H1 (cell line): ENCODE measurements around the gene DLL4. TPM values are rescaled to one million over a fixed set of nuclear protein-coding genes. Genes with fewer than 3 reads are reported as not detected.

Source experiments
- CTCF ChIA-PET: fragments of 300-600 bp; sonication (Branson Sonifier 250); formaldehyde crosslinking; loops from one replicate; lab custom pipeline; 2021; ENCODE audit not compliant: partially characterized antibody; lab: Charles Lee
- POLR2A ChIA-PET: fragments of 300-600 bp; sonication (Branson Sonifier 250); formaldehyde crosslinking; loops from one replicate; lab custom pipeline; 2021; ENCODE audit warnings: inconsistent platforms; ENCODE audit not compliant: partially characterized antibody; lab: Charles Lee
- DNase-seq, 2 experiments: peaks; one replicate each; pipeline versions ENCODE4 v3.0.0 to v3.0.0-alpha.2; 2010 to 2022; ENCODE audit warnings: low spot score in 2 of 2, low read depth in 1 of 2, mixed read lengths in 1 of 2
- FAIRE-seq: peaks from 2 replicates; lab custom pipeline; 2011; peaks lifted over from hg19 to GRCh38; lab: Jason Lieb, UNC
- H2AFZ ChIP-seq: 2 replicates; pipeline ENCODE4 v1.8.1; 2012; ENCODE audit warnings: low read length, inconsistent platforms
- H2AK5ac ChIP-seq: 2 replicates; pipeline ENCODE4 v1.6.1; 2013; ENCODE audit warnings: low read depth, low read length
- H2BK120ac ChIP-seq: replicated peaks from 2 replicates; pipeline ENCODE3; 2013; ENCODE audit warnings: low read depth, low read length, inconsistent platforms
- H2BK12ac ChIP-seq: 2 replicates; pipeline ENCODE4 v1.6.1; 2013; ENCODE audit warnings: low read depth, low read length
- H2BK15ac ChIP-seq: 2 replicates; pipeline ENCODE4 v1.6.1; 2013; ENCODE audit warnings: low read length
- H2BK20ac ChIP-seq: 2 replicates; pipeline ENCODE4 v1.6.1; 2013; ENCODE audit warnings: low read length
- H2BK5ac ChIP-seq: 2 replicates; pipeline ENCODE4 v1.6.1; 2013; ENCODE audit warnings: low read depth, low read length
- H3K14ac ChIP-seq: 2 replicates; pipeline ENCODE4 v1.6.1; 2013; ENCODE audit warnings: inconsistent platforms; ENCODE audit not compliant: insufficient read length
- H3K18ac ChIP-seq: 2 replicates; pipeline ENCODE4 v1.6.1; 2013; ENCODE audit warnings: low read length; ENCODE audit errors: extremely low read depth
- H3K23ac ChIP-seq: 2 replicates; pipeline ENCODE4 v1.6.1; 2013; ENCODE audit warnings: inconsistent platforms; ENCODE audit not compliant: insufficient read length
- H3K23me2 ChIP-seq: 2 replicates; pipeline ENCODE4 v1.6.1; 2013; ENCODE audit warnings: low read depth, low read length
- H3K27ac ChIP-seq: 2 replicates; pipeline ENCODE4 v1.6.1; 2011; ENCODE audit warnings: low read depth, low read length, inconsistent platforms
- H3K27me3 ChIP-seq, 4 experiments: replicated peaks in 1 of 4; 1 replicate in 1 of 4; 2 replicates in 3 of 4; pipeline versions ENCODE4 v1.6.1 to v1.8.1; 2011 to 2013; ENCODE audit warnings: low read length in 3 of 4, mild to moderate bottlenecking in 3 of 4, inconsistent platforms in 2 of 4, mixed read lengths in 2 of 4, moderate library complexity in 1 of 4; ENCODE audit not compliant: control insufficient read depth in 3 of 4, insufficient read depth in 3 of 4; ENCODE audit errors: extremely low read depth in 1 of 4
- H3K36me3 ChIP-seq, 4 experiments: 2 replicates each; pipeline versions ENCODE4 v1.6.1 to v1.8.1; 2011 to 2013; ENCODE audit warnings: mild to moderate bottlenecking in 4 of 4, low read length in 3 of 4, moderate library complexity in 2 of 4, control low read depth in 1 of 4, inconsistent platforms in 1 of 4; ENCODE audit not compliant: insufficient read depth in 4 of 4, control insufficient read depth in 2 of 4
- H3K4ac ChIP-seq: replicated peaks from 2 replicates; pipeline ENCODE3; 2013; ENCODE audit warnings: low read length, low read depth, mixed read lengths, inconsistent platforms; ENCODE audit not compliant: insufficient read length
- H3K4me1 ChIP-seq, 4 experiments: replicated peaks in 1 of 4; 1 replicate in 1 of 4; 2 replicates in 3 of 4; pipeline versions ENCODE4 v1.6.1 to v1.8.1; 2011 to 2013; ENCODE audit warnings: low read length in 3 of 4, inconsistent platforms in 2 of 4, mixed read lengths in 1 of 4; ENCODE audit not compliant: insufficient read depth in 4 of 4, control insufficient read depth in 3 of 4
- H3K4me2 ChIP-seq, 2 experiments: 2 replicates each; pipeline versions ENCODE4 v1.6.1 to v1.8.1; 2011 to 2013; ENCODE audit warnings: low read depth in 2 of 2, low read length in 2 of 2, control low read depth in 1 of 2, inconsistent platforms in 1 of 2, mild to moderate bottlenecking in 1 of 2; ENCODE audit not compliant: insufficient read depth in 1 of 2
- H3K4me3 ChIP-seq, 4 experiments: fragments of 200-600, 300-600 bp in 1 of 4; sonication (generic), shearing (Covaris generic), sonication (Bioruptor Twin) in 1 of 4; 2 replicates each; pipeline versions ENCODE4 v1.5.1 to v1.8.1; 2011 to 2016; ENCODE audit warnings: low read length in 4 of 4, low read depth in 3 of 4, control low read depth in 2 of 4, inconsistent platforms in 2 of 4, mild to moderate bottlenecking in 2 of 4, mixed read lengths in 1 of 4, moderate library complexity in 1 of 4; ENCODE audit not compliant: insufficient read depth in 2 of 4; ENCODE audit errors: extremely low read depth in 1 of 4
- H3K56ac ChIP-seq: replicated peaks from 2 replicates; pipeline ENCODE3; 2013; ENCODE audit warnings: low read depth, mild to moderate bottlenecking, mixed read lengths, low read length, inconsistent platforms; ENCODE audit not compliant: insufficient read length
- H3K79me1 ChIP-seq: 2 replicates; pipeline ENCODE4 v1.6.1; 2013; ENCODE audit warnings: low read depth, low read length, control low read depth
- H3K79me2 ChIP-seq, 2 experiments: 2 replicates each; pipeline versions ENCODE4 v1.6.1 to v1.8.1; 2012 to 2013; ENCODE audit warnings: low read length in 2 of 2, mild to moderate bottlenecking in 2 of 2, inconsistent platforms in 1 of 2; ENCODE audit not compliant: insufficient read depth in 2 of 2, control insufficient read depth in 1 of 2
- H3K9ac ChIP-seq, 4 experiments: replicated peaks in 1 of 4; 1 replicate in 1 of 4; 2 replicates in 3 of 4; pipeline versions ENCODE4 v1.6.1 to v1.8.1; 2011 to 2013; ENCODE audit warnings: low read depth in 3 of 4, low read length in 3 of 4, control low read depth in 2 of 4, mild to moderate bottlenecking in 2 of 4, moderate library complexity in 2 of 4, inconsistent platforms in 1 of 4; ENCODE audit errors: extremely low read depth in 1 of 4
- H3K9me3 ChIP-seq, 2 experiments: 2 replicates each; pipeline versions ENCODE4 v1.6.1 to v1.8.1; 2012 to 2013; ENCODE audit warnings: mild to moderate bottlenecking in 2 of 2, moderate library complexity in 2 of 2, control low read depth in 1 of 2, inconsistent platforms in 1 of 2, low read depth in 1 of 2, low read length in 1 of 2, mixed read lengths in 1 of 2; ENCODE audit not compliant: insufficient read depth in 2 of 2
- H4K20me1 ChIP-seq, 2 experiments: replicated peaks in 1 of 2; 2 replicates each; pipeline versions ENCODE3 to v1.8.1; 2011 to 2013; ENCODE audit warnings: inconsistent platforms in 2 of 2, low read length in 2 of 2, mild to moderate bottlenecking in 1 of 2; ENCODE audit not compliant: insufficient read depth in 2 of 2, control insufficient read depth in 1 of 2
- H4K5ac ChIP-seq: 2 replicates; pipeline ENCODE4 v1.6.1; 2013; ENCODE audit warnings: low read length, low read depth, mixed read lengths, inconsistent platforms; ENCODE audit not compliant: insufficient read length
- H4K8ac ChIP-seq: 2 replicates; pipeline ENCODE4 v1.8.0; 2013; ENCODE audit warnings: mild to moderate bottlenecking, moderate library complexity, low read length, inconsistent platforms; ENCODE audit not compliant: insufficient read depth; ENCODE audit errors: extremely low read depth
- H4K91ac ChIP-seq: replicated peaks from 2 replicates; pipeline ENCODE3; 2013; ENCODE audit warnings: low read length, mixed read lengths, inconsistent platforms; ENCODE audit not compliant: insufficient read length
- ASH2L ChIP-seq: fragments of 200-600, 300-600 bp; sonication (generic); IDR thresholded peaks from one replicate; pipeline ENCODE4 v1.7.1; 2017; ENCODE audit warnings: low read length
- BACH1 ChIP-seq: IDR thresholded peaks from 2 replicates; pipeline ENCODE4 v1.6.1; 2012; ENCODE audit warnings: low read length, improper control_type of control experiment
- EP300 ChIP-seq, 2 experiments: IDR thresholded peaks; 1 replicate in 1 of 2; 2 replicates in 1 of 2; pipeline ENCODE4 v1.6.1; 2011 to 2012; ENCODE audit warnings: low read depth in 2 of 2, low read length in 2 of 2, mild to moderate bottlenecking in 2 of 2, borderline replicate concordance in 1 of 2, inconsistent platforms in 1 of 2, moderate library complexity in 1 of 2
- EZH2 ChIP-seq: fragments of 200-600 bp; sonication (generic); IDR thresholded peaks from 2 replicates; pipeline ENCODE4 v1.7.1; 2012; ENCODE audit warnings: low read depth, mild to moderate bottlenecking, moderate library complexity, low read length, inconsistent platforms; ENCODE audit not compliant: severe bottlenecking
- RNF2 ChIP-seq: fragments of 200-900, 300-1000 bp; sonication (generic); IDR thresholded peaks from 2 replicates; pipeline ENCODE4 v1.7.1; 2016; ENCODE audit warnings: borderline replicate concordance, low read depth, mild to moderate bottlenecking, antibody characterized with exemption, low read length; ENCODE audit not compliant: poor library complexity, severe bottlenecking; ENCODE audit errors: missing control alignments
- SUZ12 ChIP-seq: fragments of 200-600 bp; sonication (generic); IDR thresholded peaks from 2 replicates; pipeline ENCODE4 v1.6.1; 2012; ENCODE audit warnings: mild to moderate bottlenecking, inconsistent platforms, low read length, moderate library complexity, mixed read lengths
- WGBS, 2 experiments: shearing (Covaris generic) in 1 of 2; methylation state at CpG; one replicate each; pipeline versions ENCODE4 v1.1.6 to v1.1.7; 2013 to 2015; ENCODE audit warnings: low lambda C conversion rate in 2 of 2, mixed read lengths in 2 of 2, inconsistent platforms in 1 of 2, low coverage in 1 of 2, missing lambda C conversion rate in 1 of 2; ENCODE audit not compliant: insufficient replicate concordance in 2 of 2, insufficient coverage in 1 of 2, insufficient read length in 1 of 2; ENCODE audit errors: extremely low coverage in 1 of 2, missing lambda C conversion rate in 1 of 2; 5-methylcytosine and 5-hydroxymethylcytosine counted together
- polyA plus RNA-seq, 7 experiments: library from polyadenylated mRNA; depleted of rRNA in 3 of 7; stranded (reverse) in 5 of 7; unstranded in 2 of 7; fragments of >200 nt in 5 of 7; fragments of 200-250 nt in 2 of 7; gene quantifications; 1 replicate in 5 of 7; 2 replicates in 1 of 7; 4 replicates in 1 of 7; pipeline versions ENCODE4 v1.2.1 to v1.2.3, GENCODE V29; 2011 to 2013; ENCODE audit warnings: missing spikeins in 2 of 7, mixed read lengths in 2 of 7
- total RNA-seq: library from RNA; stranded (reverse); fragmentation: NEBNext Ultra II Directional; extraction: Animal tissue kit (Norgen Biotek cat#: 25700); gene quantifications from 2 replicates; pipeline ENCODE4 v1.2.1, GENCODE V29; 2021
- TF ChIP-seq, protein P1 (sequence below), 3 experiments: IDR thresholded peaks; 1 replicate in 2 of 3; 2 replicates in 1 of 3; pipeline versions ENCODE4 v1.5.1 to v1.6.1; 2011; ENCODE audit warnings: low read length in 3 of 3, mild to moderate bottlenecking in 3 of 3, inconsistent platforms in 2 of 3, low read depth in 1 of 3, moderate library complexity in 1 of 3; ENCODE audit not compliant: insufficient read depth in 1 of 3; ENCODE audit errors: control extremely low read depth in 1 of 3

DLL4 gene
- total and polyA plus RNA-seq, 2 of the 8 experiments (the other 6 are each of a cell fraction or from before 2014, with no cell fraction given): 0.23 to 0.60 TPM

DNA sequence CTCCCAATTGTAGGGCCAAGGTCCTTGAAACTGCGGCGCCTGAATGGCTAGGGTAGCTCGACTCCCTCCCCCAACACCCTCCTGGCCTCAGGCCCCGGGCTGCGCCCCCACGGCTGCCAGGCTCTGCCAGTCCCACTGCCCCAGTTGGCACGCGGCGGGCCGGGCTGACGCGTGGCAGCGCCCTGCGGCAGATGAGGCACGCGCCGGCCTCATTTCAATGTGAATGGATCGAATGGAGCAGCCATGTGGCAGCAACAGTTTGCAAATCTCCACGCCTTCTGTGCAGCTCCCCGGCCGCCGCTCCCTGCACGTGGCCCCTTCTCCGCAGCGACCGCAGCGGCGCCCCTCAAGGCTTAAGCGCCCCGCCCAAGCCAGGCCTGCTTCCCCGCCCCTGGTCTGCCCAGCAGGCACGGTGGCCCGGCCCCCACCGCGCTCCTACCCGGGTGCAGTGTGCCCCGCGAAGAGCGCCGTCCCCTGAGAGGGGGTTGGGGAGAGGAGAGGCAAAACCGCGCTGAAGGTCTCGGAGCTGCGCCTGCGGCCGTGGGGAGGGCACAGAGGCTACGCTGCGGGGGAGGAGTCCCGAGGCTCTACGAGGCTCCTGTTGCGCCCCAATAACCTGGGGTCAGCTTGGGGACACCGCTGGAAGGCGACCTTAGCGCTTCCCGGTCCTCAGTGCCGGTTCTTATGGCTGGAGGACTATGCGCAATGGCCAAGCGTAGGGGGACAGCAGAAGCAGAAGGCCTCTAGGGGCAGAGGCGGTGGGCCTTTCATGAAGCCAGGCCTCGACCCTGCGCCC lies 3.1 kb upstream of the DLL4 start:
- H3K4me3 ChIP-seq: peak overlapping the region; percentile 16 to 71 (median 29)
- H3K14ac ChIP-seq: no peak overlapping the region
- H3K79me2 ChIP-seq: no peaks in the 10 kb centered on the region
- H3K9me3 ChIP-seq: no peaks in the 10 kb centered on the region
- peaks cover 67 to 97% (median 91%) of the 10 kb centered on the region in 4 experiments for H3K27me3 ChIP-seq
- no peak for FAIRE-seq
- peak overlapping the region; percentile 72; the same call in 1 of the 2 replicates for H2BK12ac ChIP-seq
- WGBS, 2 experiments: 2% methylated on average over 58 of the region's 61 CpGs; no CpG with 5 or more reads in 1 of the 2 experiments
- H2BK120ac ChIP-seq: no peak overlapping the region
- H3K23ac ChIP-seq: no peak overlapping the region
- no peak overlapping the region for H2BK15ac ChIP-seq
- POLR2A ChIA-PET: interaction anchor here (0.8 to 43.8 kb wide), 6 partner anchors 8 to 96 kb away, joined by 3 to 1505 read pairs (median 38); partner anchors contain the start of gene CHAC1
- H2AK5ac ChIP-seq: no peak overlapping the region
- peak in 1 of 2 experiments; percentile 81 for DNase-seq
- no peak overlapping the region for H3K9ac ChIP-seq
- no peak overlapping the region for H3K56ac ChIP-seq
- peaks cover 3 to 34% (median 19%) of the 10 kb centered on the region in 4 experiments for H3K4me1 ChIP-seq
- H3K79me1 ChIP-seq: no peaks in the 10 kb centered on the region
- no peak overlapping the region for H4K5ac ChIP-seq
- H2AFZ ChIP-seq: peak overlapping the region; percentile 43; the same call in 1 of the 2 replicates
- H3K4me2 ChIP-seq: peak overlapping the region; percentile 87 to 97
- H2BK5ac ChIP-seq: no peak overlapping the region
- H4K20me1 ChIP-seq: peaks cover 0 to 18% of the 10 kb centered on the region in 2 experiments
- no peak overlapping the region for H3K4ac ChIP-seq
- no peaks in the 10 kb centered on the region for H3K36me3 ChIP-seq
- CTCF ChIA-PET: interaction anchor here (0.6 to 33.1 kb wide), 6 partner anchors 1 to 268 kb away, joined by 3 to 619 read pairs (median 296); partner anchors contain the start of genes CHAC1, DLL4 and VPS18
- no peak overlapping the region for H3K27ac ChIP-seq
- peaks cover 29% of the 10 kb centered on the region; the same call in 1 of the 2 replicates for H3K23me2 ChIP-seq
- H2BK20ac ChIP-seq: no peak overlapping the region
- no peak overlapping the region for H4K91ac ChIP-seq
- H3K18ac ChIP-seq: peak overlapping the region; percentile 60
- peak overlapping the region; percentile 35 for H4K8ac ChIP-seq
- TF ChIP-seq SUZ12 (peak; percentile 13; the same call in 1 of the 2 replicates), RNF2 (peak; percentile 60), BACH1 (no peak), EZH2 (peak; percentile 80), ASH2L (peak; percentile 55), EP300 (IDR thresholded peaks at IDR 0.05; ENCODE audit: borderline replicate concordance in 1 of 2, low read depth in 2 of 2, low read length in 2 of 2) (no peak)
- TF ChIP-seq, protein P1, sequence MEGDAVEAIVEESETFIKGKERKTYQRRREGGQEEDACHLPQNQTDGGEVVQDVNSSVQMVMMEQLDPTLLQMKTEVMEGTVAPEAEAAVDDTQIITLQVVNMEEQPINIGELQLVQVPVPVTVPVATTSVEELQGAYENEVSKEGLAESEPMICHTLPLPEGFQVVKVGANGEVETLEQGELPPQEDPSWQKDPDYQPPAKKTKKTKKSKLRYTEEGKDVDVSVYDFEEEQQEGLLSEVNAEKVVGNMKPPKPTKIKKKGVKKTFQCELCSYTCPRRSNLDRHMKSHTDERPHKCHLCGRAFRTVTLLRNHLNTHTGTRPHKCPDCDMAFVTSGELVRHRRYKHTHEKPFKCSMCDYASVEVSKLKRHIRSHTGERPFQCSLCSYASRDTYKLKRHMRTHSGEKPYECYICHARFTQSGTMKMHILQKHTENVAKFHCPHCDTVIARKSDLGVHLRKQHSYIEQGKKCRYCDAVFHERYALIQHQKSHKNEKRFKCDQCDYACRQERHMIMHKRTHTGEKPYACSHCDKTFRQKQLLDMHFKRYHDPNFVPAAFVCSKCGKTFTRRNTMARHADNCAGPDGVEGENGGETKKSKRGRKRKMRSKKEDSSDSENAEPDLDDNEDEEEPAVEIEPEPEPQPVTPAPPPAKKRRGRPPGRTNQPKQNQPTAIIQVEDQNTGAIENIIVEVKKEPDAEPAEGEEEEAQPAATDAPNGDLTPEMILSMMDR (IDR thresholded peaks at IDR 0.05; ENCODE audit: control extremely low read depth in 1 of 3, insufficient read depth in 1 of 3, low read depth in 1 of 3, low read length in 3 of 3): peak in 1 of 3 experiments; percentile 9; a peak in 1 of 4 replicates
